HG03095 (cell line): ENCODE data around the gene ACAP1.
"Not testable (repeated sequence)": the region's sequence is repeated elsewhere in the genome, so short reads cannot be mapped to it uniquely, and the experiment has no call there.

Experiments used
- ATAC-seq: cut with Tn5 transposase; IDR thresholded peaks from one replicate; pipeline ENCODE4 v1.9.1; 2021; ENCODE audit warnings: moderate library complexity; ENCODE audit not compliant: unreplicated experiment

ACAP1 gene

DNA sequence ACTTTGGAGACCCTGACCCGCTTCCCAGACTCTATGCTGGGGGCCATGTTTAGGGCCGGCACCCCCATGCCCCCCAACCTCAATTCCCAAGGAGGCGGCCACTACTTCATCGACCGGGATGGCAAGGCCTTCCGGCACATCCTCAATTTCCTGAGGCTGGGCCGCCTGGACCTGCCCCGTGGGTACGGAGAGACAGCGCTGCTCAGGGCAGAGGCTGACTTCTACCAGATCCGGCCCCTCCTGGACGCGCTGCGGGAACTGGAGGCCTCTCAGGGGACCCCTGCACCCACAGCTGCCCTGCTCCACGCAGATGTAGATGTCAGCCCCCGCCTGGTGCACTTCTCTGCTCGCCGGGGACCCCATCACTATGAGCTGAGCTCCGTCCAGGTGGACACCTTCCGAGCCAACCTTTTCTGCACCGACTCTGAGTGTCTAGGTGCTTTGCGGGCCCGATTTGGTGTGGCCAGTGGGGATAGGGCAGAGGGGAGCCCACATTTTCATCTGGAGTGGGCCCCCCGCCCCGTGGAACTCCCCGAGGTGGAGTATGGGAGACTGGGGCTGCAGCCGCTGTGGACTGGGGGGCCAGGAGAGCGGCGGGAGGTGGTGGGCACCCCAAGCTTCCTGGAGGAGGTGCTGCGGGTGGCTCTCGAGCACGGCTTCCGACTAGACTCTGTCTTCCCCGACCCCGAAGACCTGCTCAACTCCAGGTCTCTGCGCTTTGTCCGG lies 16.7 kb downstream of the ACAP1 start:
- no peak for ATAC-seq

GRCh38 chr17:7354262-7354843 lies 18.0 kb downstream of the ACAP1 start:
- ATAC-seq = no peak

GRCh38 chr17:7355053-7355452 lies 18.7 kb downstream of the ACAP1 start, which contains the start of gene TMEM95:
TMEM95 (plus strand) TSS chr17:7355156; CDS start chr17:7355205, 49 bp downstream.
- ATAC-seq = no peak

- no peak for ATAC-seq
These were observed 19.2 kb downstream of the ACAP1 start for GRCh38 chr17:7355573-7355972.

- ATAC-seq = no peak
These were observed 19.8 kb downstream of the ACAP1 start for GRCh38 chr17:7356072-7356549.

DNA sequence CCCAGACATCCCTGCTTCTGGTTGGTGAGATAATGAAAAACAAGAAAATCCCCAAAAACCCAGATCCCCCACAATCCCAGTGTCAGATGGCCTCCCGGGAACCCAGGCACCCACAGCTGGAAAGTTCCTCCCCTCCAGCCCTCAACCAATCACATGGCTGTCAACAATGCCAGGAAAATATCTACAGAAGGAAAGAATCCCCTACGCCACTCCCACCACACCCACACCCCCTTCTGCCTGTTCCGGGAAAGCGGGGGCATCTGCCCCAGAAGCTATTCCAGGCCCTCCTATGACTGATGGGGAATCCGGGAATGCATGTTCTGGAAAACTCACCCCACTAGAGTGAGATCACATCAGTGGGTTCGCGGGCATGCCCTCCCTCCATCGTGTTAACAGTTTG lies 20.4 kb downstream of the ACAP1 start:
- ATAC-seq = no peak

GRCh38 chr17:7357381-7357780 lies 21.1 kb downstream of the ACAP1 start:
- ATAC-seq = no peak

- no peak for ATAC-seq
These were observed 25.6 kb downstream of the ACAP1 start for GRCh38 chr17:7361906-7362305.

- no peak for ATAC-seq
These were observed 27.0 kb downstream of the ACAP1 start for GRCh38 chr17:7363311-7363710.

- ATAC-seq = not testable (repeated sequence)
These were observed 29.6 kb downstream of the ACAP1 start for GRCh38 chr17:7365963-7366362.

DNA sequence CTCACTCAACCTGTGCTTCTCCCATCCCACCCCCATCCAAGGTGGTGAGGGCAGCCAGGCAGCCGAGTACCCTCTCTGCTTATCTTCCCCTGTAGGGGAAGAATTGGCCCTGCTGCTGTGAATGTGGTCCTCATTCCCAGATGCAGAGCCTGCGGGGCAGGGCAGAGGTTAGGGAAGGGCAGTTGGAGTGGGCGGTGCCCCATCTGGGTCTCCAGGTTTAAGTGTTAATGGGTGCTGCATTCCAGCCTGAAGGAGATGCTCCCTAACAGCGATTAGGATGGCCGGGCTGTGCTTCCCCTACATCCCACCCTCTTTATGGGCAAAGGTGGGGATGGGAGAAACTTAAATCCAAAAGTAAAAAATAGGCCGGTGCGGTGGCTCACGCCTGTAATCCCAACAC lies 30.8 kb downstream of the ACAP1 start:
- ATAC-seq = no peak

- ATAC-seq = no peak
These were observed 31.7 kb downstream of the ACAP1 start for GRCh38 chr17:7367918-7368598.

- ATAC-seq = not testable (repeated sequence)
These were observed 32.3 kb downstream of the ACAP1 start for GRCh38 chr17:7368599-7368994.

DNA sequence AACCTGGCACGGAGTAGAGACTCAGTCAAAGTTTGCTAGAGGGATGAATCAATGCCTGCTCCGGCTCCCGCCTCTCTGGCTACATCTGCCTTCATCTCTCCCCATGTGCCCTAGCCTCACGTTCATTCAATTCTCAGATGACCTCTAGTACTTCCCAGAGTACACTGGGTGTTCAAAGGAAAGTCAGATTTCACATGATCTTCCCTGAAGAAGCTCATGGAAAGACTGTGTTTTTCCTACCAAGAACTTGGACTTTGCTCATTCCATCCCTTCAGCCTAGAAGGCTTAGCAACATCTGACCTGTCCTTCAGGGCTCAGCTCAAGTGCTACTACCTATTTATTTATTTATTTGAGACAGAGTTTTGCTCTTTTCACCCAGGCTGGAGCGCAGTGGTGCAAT lies 33.5 kb downstream of the ACAP1 start:
- no peak for ATAC-seq

- ATAC-seq = no peak
These were observed 34.5 kb downstream of the ACAP1 start for GRCh38 chr17:7370853-7371252.

DNA sequence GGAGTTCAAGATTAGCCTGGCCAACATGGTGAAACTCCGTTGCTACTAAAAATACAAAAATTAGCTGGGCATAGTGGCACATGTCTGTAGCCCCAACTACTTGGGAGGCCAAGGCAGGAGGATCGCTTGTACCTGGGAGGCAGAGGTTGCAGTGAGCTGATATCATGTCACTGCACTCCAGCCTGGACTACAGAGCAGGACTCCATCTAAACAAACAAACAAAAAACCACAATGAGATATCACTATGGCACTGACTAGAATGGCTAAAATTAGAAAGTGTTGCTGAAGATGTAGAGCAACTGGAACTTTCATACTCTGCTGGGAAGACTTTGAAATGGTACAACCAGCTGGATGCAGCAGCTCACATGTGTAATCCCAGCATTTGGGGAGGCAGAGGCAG lies 38.0 kb downstream of the ACAP1 start:
- no peak for ATAC-seq

GRCh38 chr17:7379134-7379533 lies 42.8 kb downstream of the ACAP1 start:
- no peak for ATAC-seq

DNA sequence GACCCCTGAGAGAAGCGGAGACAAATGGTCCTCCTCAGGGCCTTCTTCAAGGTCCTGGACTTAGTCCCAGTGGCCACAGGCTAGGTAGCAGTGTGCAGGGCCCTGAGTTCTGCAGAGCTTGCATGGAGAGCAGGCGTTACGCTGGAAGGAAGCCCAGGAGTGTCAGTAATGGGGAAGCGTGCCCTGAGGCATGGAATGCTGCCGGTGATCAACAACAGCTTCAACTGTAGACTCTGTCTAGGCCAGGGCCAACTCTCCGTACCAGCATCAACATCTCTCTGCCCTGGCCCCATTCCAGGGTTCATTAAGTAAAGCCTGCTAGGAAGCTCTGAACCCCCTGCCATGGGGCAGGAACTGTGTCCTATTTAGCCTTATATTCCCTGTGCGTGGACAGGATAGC lies 44.0 kb downstream of the ACAP1 start:
- no peak for ATAC-seq

DNA sequence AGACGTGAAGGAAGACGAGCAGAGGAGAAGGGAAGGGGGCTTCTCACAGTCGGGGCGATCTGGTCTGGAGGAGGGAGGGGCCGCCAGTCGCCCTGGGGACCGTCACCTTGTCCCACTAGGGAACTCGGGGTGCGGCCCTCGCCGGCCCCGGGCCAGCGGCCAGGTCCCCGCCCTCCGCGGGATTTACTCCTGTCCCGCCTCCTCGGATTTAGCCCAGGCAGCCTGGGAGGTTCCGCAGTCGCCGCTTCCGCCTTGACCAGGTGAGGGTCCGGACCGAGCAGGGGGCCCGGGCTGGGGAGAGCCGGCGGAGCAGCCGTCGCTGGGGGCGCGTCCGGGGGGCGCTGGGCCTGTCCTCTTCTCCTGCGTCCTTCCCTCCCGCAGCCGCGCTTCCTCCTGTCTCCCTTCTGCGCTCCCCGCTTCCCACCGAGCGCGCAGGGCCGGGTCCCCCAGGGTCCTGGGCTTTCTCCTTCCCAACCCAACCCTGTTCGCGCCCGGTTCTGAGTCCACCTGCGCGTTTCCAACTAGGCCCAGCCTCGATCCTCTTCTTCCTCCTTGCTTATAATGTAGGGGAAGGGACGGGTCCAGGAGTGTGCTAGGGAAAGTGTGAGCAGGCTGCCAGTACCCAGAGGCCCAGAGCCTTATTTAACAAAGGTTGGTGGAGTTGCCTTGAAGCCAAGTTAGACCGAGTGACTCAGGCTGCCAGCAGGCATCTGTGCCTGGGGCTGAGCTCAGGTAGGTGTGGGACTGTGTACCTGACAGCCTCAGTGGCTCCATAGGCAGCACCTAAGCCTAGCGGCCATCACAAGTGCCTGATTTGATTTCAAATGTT lies 44.7 kb downstream of the ACAP1 start, which contains the start of gene TNK1:
TNK1 (plus strand) TSS at position 235 of the 829 bp plus-strand sequence. CDS start 1,838 bp downstream, outside the sequence.
- ATAC-seq = no peak

GRCh38 chr17:7382901-7383300 lies 46.6 kb downstream of the ACAP1 start:
- ATAC-seq = no peak

GRCh38 chr17:7383371-7383741 lies 47.0 kb downstream of the ACAP1 start:
- no peak for ATAC-seq
